Calu3 (cell line): ENCODE results near the gene MPEG1. TPM values are rescaled to one million over a fixed set of nuclear protein-coding genes. Genes with fewer than 3 reads are reported as not detected.

Source experiments
- BruUV-seq: library from RNA; stranded (reverse); fragments of 400-500 nt; replicated peaks from 2 replicates; lab custom pipeline; 2021; lab: Mats Ljungman, UMichigan
- CTCF ChIA-PET: fragments of 300-600 bp; sonication (Branson Sonifier 250); formaldehyde crosslinking; loops from one replicate; lab custom pipeline; 2022; ENCODE audit warnings: antibody characterized with exemption; lab: Charles Lee
- DNase-seq: peaks from one replicate; pipeline ENCODE4 v3.0.0; 2022
- H3K27ac Mint-ChIP-seq: one replicate; pipeline ENCODE4 v1.8.0; 2022; ENCODE audit warnings: mixed read lengths; ENCODE audit not compliant: unreplicated experiment
- H3K27me3 Mint-ChIP-seq: one replicate; pipeline ENCODE4 v1.8.0; 2022; ENCODE audit warnings: mixed read lengths; ENCODE audit not compliant: unreplicated experiment
- H3K36me3 Mint-ChIP-seq: one replicate; pipeline ENCODE4 v1.8.0; 2022; ENCODE audit warnings: mild to moderate bottlenecking, moderate library complexity, mixed read lengths; ENCODE audit not compliant: insufficient read depth, unreplicated experiment
- H3K4me1 Mint-ChIP-seq: one replicate; pipeline ENCODE4 v1.8.0; 2022; ENCODE audit warnings: mild to moderate bottlenecking, low read depth, mixed read lengths; ENCODE audit not compliant: unreplicated experiment
- H3K4me3 Mint-ChIP-seq: one replicate; pipeline ENCODE4 v1.8.0; 2022; ENCODE audit warnings: mild to moderate bottlenecking, low read depth, moderate library complexity, mixed read lengths; ENCODE audit not compliant: unreplicated experiment
- H3K9me3 Mint-ChIP-seq: one replicate; pipeline ENCODE4 v1.8.0; 2022; ENCODE audit warnings: low read depth, mixed read lengths; ENCODE audit not compliant: unreplicated experiment
- intact Hi-C: fragments of 100-400 bp; cut with micrococcal nuclease; formaldehyde crosslinking; loops from one replicate; pipeline ENCODE4 v1.10.0; 2022; ENCODE audit not compliant: unreplicated experiment
- total RNA-seq: library from RNA; stranded (reverse); gene quantifications from 2 replicates; pipeline ENCODE4 v1.2.3, GENCODE V29; 2022
- TF ChIP-seq, protein P1 (sequence below): fragments of 200-600 bp; IDR thresholded peaks from one replicate; pipeline ENCODE4 v1.8.0; 2022; ENCODE audit warnings: antibody characterized with exemption; ENCODE audit not compliant: unreplicated experiment

The MPEG1 gene
- total RNA-seq, 1 experiment from 2014 or later = not detected

DNA sequence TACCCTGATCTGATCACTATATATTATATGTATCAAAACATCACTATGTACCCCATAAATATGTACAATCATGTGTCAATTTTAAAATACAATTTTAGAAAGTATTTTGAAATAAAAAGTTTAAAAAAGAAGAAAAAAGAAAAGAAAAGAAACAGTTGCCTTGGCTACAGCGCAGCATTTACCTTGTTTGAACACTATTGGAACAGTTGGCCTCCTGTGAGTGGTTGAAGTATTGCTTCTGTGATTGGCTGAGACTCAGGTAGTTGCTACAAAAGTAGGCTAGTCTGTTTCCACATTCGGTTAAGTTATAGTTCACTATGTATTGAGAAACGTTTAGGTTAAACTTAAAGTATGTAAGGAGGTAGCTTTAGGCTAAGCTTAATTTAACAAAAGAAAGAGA, 48.7 kb downstream of the MPEG1 start:
- CTCF ChIA-PET = interaction anchor here (0.6 to 1.0 kb wide), 3 partner anchors 7 to 154 kb away, joined by 3 to 8 read pairs (median 3); no protein-coding TSS in a partner anchor
- Mint-ChIP-seq H3K4me3 (no peak overlapping the region), H3K27ac (no peak overlapping the region), H3K9me3 (no peaks in the 10 kb centered on the region), H3K4me1 (no peaks in the 10 kb centered on the region), H3K36me3 (no peaks in the 10 kb centered on the region), H3K27me3 (peaks cover 28% of the 10 kb centered on the region)
- DNase-seq = no peak
- intact Hi-C loops = no loop called here
- BruUV-seq = no TSS peak
- TF ChIP-seq, protein P1, sequence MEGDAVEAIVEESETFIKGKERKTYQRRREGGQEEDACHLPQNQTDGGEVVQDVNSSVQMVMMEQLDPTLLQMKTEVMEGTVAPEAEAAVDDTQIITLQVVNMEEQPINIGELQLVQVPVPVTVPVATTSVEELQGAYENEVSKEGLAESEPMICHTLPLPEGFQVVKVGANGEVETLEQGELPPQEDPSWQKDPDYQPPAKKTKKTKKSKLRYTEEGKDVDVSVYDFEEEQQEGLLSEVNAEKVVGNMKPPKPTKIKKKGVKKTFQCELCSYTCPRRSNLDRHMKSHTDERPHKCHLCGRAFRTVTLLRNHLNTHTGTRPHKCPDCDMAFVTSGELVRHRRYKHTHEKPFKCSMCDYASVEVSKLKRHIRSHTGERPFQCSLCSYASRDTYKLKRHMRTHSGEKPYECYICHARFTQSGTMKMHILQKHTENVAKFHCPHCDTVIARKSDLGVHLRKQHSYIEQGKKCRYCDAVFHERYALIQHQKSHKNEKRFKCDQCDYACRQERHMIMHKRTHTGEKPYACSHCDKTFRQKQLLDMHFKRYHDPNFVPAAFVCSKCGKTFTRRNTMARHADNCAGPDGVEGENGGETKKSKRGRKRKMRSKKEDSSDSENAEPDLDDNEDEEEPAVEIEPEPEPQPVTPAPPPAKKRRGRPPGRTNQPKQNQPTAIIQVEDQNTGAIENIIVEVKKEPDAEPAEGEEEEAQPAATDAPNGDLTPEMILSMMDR = no peak

Other genes starting within 250 kb of the MPEG1 start
- not detected in 2 replicates for gene GLYATL1B, start 126.6 kb downstream of the MPEG1 start, total RNA-seq
- gene FAM111B, start 105.7 kb downstream of the MPEG1 start, total RNA-seq = 35.5 and 39.5 TPM in 2 replicates
- 87.9 and 91.6 TPM in 2 replicates for gene FAM111A, start 70.1 kb downstream of the MPEG1 start, total RNA-seq
- 56.7 and 65.8 TPM in 2 replicates for gene DTX4, start 40.8 kb downstream of the MPEG1 start, total RNA-seq
- not detected in 2 replicates for gene OR5AN1, start 146.0 kb upstream of the MPEG1 start, total RNA-seq
- gene OR5A2, start 213.5 kb upstream of the MPEG1 start, total RNA-seq = not detected in 2 replicates
- not detected in 2 replicates for gene OR5A1, start 223.5 kb upstream of the MPEG1 start, total RNA-seq
- not detected in 2 replicates for gene OR4D6, start 244.0 kb upstream of the MPEG1 start, total RNA-seq